GM18507 (cell line): ENCODE data around the gene KIF18B.

Source experiments
- DNase-seq: peaks from one replicate; pipeline ENCODE4 v3.0.0; 2011; ENCODE audit warnings: low read depth; ENCODE audit not compliant: insufficient read length; ENCODE audit errors: extremely low spot score
- FAIRE-seq: peaks from 2 replicates; lab custom pipeline; 2011; peaks lifted over from hg19 to GRCh38; lab: Jason Lieb, UNC

Gene KIF18B

GRCh38 chr17:44887971-44888954 lies 59.3 kb downstream of the KIF18B start:
- FAIRE-seq (no peak), DNase-seq (no peak)

- FAIRE-seq (no peak), DNase-seq (no peak)
Observed at GRCh38 chr17:44887016-44887415, 60.6 kb downstream of the KIF18B start.

- FAIRE-seq (no peak), DNase-seq (no peak)
Observed at GRCh38 chr17:44884941-44885340, 62.6 kb downstream of the KIF18B start.

GRCh38 chr17:44881145-44881544 lies 66.4 kb downstream of the KIF18B start:
- DNase-seq (no peak), FAIRE-seq (no peak)

- no peak for FAIRE-seq
Observed at GRCh38 chr17:44880062-44880461, 67.5 kb downstream of the KIF18B start.

GRCh38 chr17:44879376-44879775 lies 68.2 kb downstream of the KIF18B start:
- FAIRE-seq (no peak), DNase-seq (no peak)

More at GRCh38 chr17:44880062-44880461, 67.5 kb downstream of the KIF18B start:
- DNase-seq = no peak

- FAIRE-seq = peak; percentile 41
- DNase-seq = no peak
Observed at GRCh38 chr17:44878627-44879221, 68.8 kb downstream of the KIF18B start.

- FAIRE-seq (no peak), DNase-seq (no peak)
Observed at GRCh38 chr17:44877121-44877520, 70.5 kb downstream of the KIF18B start.

- no peak for DNase-seq
- FAIRE-seq = no peak
Observed at GRCh38 chr17:44875761-44876160, 71.8 kb downstream of the KIF18B start.
